Measurements from ENCODE around the gene C3orf52.

The C3orf52 gene

GRCh38 chr3:112136959-112137693 lies 50.9 kb downstream of the C3orf52 start:
- Histone ChIP-seq H4K8ac (ENCODE audit: low read depth, low read length) (no peak overlapping the region), H2BK15ac (replicated peaks; ENCODE audit: low read depth) (peak overlapping the region; percentile 3), H3K23ac (ENCODE audit: low read length) (no peak overlapping the region), H3K4me2 (ENCODE audit: low read length) (no peak overlapping the region), H3K4ac (ENCODE audit: low read depth, low read length) (no peak overlapping the region), H3K27me3 (ENCODE audit: insufficient read depth, low read length, poor library complexity) (no peaks in the 10 kb centered on the region), H4K5ac (ENCODE audit: low read length) (no peak overlapping the region), H3K4me1 (ENCODE audit: control insufficient read depth, low read depth, low read length) (peaks cover 2% of the 10 kb centered on the region), H3K79me2 (ENCODE audit: control insufficient read depth, insufficient read depth, low read length) (no peaks in the 10 kb centered on the region), H3K27ac (ENCODE audit: low read depth, low read length) (no peak overlapping the region), H2BK120ac (ENCODE audit: low read depth, low read length) (no peak overlapping the region), H3K56ac (ENCODE audit: low read length) (no peak overlapping the region), H3K9ac (ENCODE audit: low read length) (no peak overlapping the region), H2BK5ac (ENCODE audit: low read length) (no peak overlapping the region), H3K18ac (ENCODE audit: low read length) (no peak overlapping the region), H2AK5ac (ENCODE audit: low read length) (no peak overlapping the region), H3K79me1 (ENCODE audit: low read length) (no peaks in the 10 kb centered on the region), H3K4me3 (ENCODE audit: low read length) (no peak overlapping the region), H3K36me3 (ENCODE audit: control insufficient read depth, insufficient read depth, low read length) (no peaks in the 10 kb centered on the region)
- peak; percentile 87 for DNase-seq
- no CpG with 5 or more reads among the region's 5 CpGs for WGBS (ENCODE audit: extremely low coverage, insufficient coverage, low lambda C conversion rate)

DNA sequence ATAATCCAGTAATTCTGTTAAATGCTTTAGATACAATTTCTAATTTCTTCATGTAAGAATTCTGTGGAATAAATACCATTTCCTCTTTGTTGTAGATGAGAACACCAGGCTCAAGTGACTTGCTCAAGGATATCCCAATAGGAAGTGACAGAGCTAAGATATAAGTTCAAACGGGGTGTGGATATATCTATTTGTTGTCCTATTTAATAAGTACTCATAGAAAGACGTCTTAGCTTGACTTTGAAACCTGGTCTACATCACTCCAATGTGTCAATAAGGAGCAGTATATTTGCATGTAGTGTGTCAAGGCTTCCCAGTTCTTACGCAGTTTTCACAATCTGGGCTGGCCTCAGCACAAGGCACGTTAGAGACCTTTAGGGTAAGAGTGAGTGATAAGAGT lies 51.6 kb downstream of the C3orf52 start:
- no peak overlapping the region for H4K8ac ChIP-seq (ENCODE audit: low read depth, low read length)
- no peak overlapping the region for H3K4me3 ChIP-seq (ENCODE audit: low read length)
- no peak overlapping the region for H3K18ac ChIP-seq (ENCODE audit: low read length)
- H3K27me3 ChIP-seq (ENCODE audit: insufficient read depth, low read length, poor library complexity), result no peaks in the 10 kb centered on the region
- H3K27ac ChIP-seq (ENCODE audit: low read depth, low read length), result no peak overlapping the region
- H3K4me1 ChIP-seq (ENCODE audit: control insufficient read depth, low read depth, low read length), result peaks cover 2% of the 10 kb centered on the region
- no peak overlapping the region for H2BK120ac ChIP-seq (ENCODE audit: low read depth, low read length)
- H3K36me3 ChIP-seq (ENCODE audit: control insufficient read depth, insufficient read depth, low read length), result no peaks in the 10 kb centered on the region
- no peak overlapping the region for H2BK15ac ChIP-seq (replicated peaks; ENCODE audit: low read depth)
- no peak overlapping the region for H3K23ac ChIP-seq (ENCODE audit: low read length)
- no peak overlapping the region for H2AK5ac ChIP-seq (ENCODE audit: low read length)
- no peak overlapping the region for H3K9ac ChIP-seq (ENCODE audit: low read length)
- H3K79me2 ChIP-seq (ENCODE audit: control insufficient read depth, insufficient read depth, low read length), result no peaks in the 10 kb centered on the region
- no peak for DNase-seq
- H3K56ac ChIP-seq (ENCODE audit: low read length), result no peak overlapping the region
- H3K4ac ChIP-seq (ENCODE audit: low read depth, low read length), result no peak overlapping the region
- H2BK5ac ChIP-seq (ENCODE audit: low read length), result no peak overlapping the region
- H3K79me1 ChIP-seq (ENCODE audit: low read length), result no peaks in the 10 kb centered on the region
- no peak overlapping the region for H3K4me2 ChIP-seq (ENCODE audit: low read length)
- WGBS (ENCODE audit: extremely low coverage, insufficient coverage, low lambda C conversion rate), result no CpG with 5 or more reads among the region's 4 CpGs
- H4K5ac ChIP-seq (ENCODE audit: low read length), result no peak overlapping the region

GRCh38 chr3:112138219-112138969 lies 52.2 kb downstream of the C3orf52 start:
- H2BK15ac ChIP-seq (replicated peaks; ENCODE audit: low read depth), result no peak overlapping the region
- H3K27me3 ChIP-seq (ENCODE audit: insufficient read depth, low read length, poor library complexity), result no peaks in the 10 kb centered on the region
- H3K4me1 ChIP-seq (ENCODE audit: control insufficient read depth, low read depth, low read length), result peaks cover 2% of the 10 kb centered on the region
- H3K4me2 ChIP-seq (ENCODE audit: low read length), result no peak overlapping the region
- no peak overlapping the region for H4K5ac ChIP-seq (ENCODE audit: low read length)
- H2AK5ac ChIP-seq (ENCODE audit: low read length), result no peak overlapping the region
- no peaks in the 10 kb centered on the region for H3K36me3 ChIP-seq (ENCODE audit: control insufficient read depth, insufficient read depth, low read length)
- H3K79me1 ChIP-seq (ENCODE audit: low read length), result no peaks in the 10 kb centered on the region
- H2BK5ac ChIP-seq (ENCODE audit: low read length), result no peak overlapping the region
- H3K23ac ChIP-seq (ENCODE audit: low read length), result no peak overlapping the region
- H3K56ac ChIP-seq (ENCODE audit: low read length), result no peak overlapping the region
- H3K79me2 ChIP-seq (ENCODE audit: control insufficient read depth, insufficient read depth, low read length), result no peaks in the 10 kb centered on the region
- no peak overlapping the region for H4K8ac ChIP-seq (ENCODE audit: low read depth, low read length)
- peak; percentile 13 for DNase-seq
- WGBS (ENCODE audit: extremely low coverage, insufficient coverage, low lambda C conversion rate), result no CpG with 5 or more reads among the region's 1 CpG
- no peak overlapping the region for H3K4me3 ChIP-seq (ENCODE audit: low read length)
- no peak overlapping the region for H2BK120ac ChIP-seq (ENCODE audit: low read depth, low read length)
- H3K18ac ChIP-seq (ENCODE audit: low read length), result no peak overlapping the region
- H3K27ac ChIP-seq (ENCODE audit: low read depth, low read length), result no peak overlapping the region
- H3K9ac ChIP-seq (ENCODE audit: low read length), result no peak overlapping the region
- H3K4ac ChIP-seq (ENCODE audit: low read depth, low read length), result no peak overlapping the region

GRCh38 chr3:112140584-112140983 lies 54.4 kb downstream of the C3orf52 start:
- Histone ChIP-seq H3K27me3 (ENCODE audit: insufficient read depth, low read length, poor library complexity) (no peaks in the 10 kb centered on the region), H3K27ac (ENCODE audit: low read depth, low read length) (no peak overlapping the region), H3K4me1 (ENCODE audit: control insufficient read depth, low read depth, low read length) (no peaks in the 10 kb centered on the region), H3K4me3 (ENCODE audit: low read length) (no peak overlapping the region), H3K4ac (ENCODE audit: low read depth, low read length) (no peak overlapping the region), H3K79me1 (ENCODE audit: low read length) (no peaks in the 10 kb centered on the region), H3K56ac (ENCODE audit: low read length) (no peak overlapping the region), H3K18ac (ENCODE audit: low read length) (no peak overlapping the region), H2AK5ac (ENCODE audit: low read length) (no peak overlapping the region), H3K9ac (ENCODE audit: low read length) (no peak overlapping the region), H3K23ac (ENCODE audit: low read length) (no peak overlapping the region), H3K79me2 (ENCODE audit: control insufficient read depth, insufficient read depth, low read length) (no peaks in the 10 kb centered on the region), H4K5ac (ENCODE audit: low read length) (no peak overlapping the region), H2BK120ac (ENCODE audit: low read depth, low read length) (no peak overlapping the region), H2BK15ac (replicated peaks; ENCODE audit: low read depth) (no peak overlapping the region), H4K8ac (ENCODE audit: low read depth, low read length) (no peak overlapping the region), H3K36me3 (ENCODE audit: control insufficient read depth, insufficient read depth, low read length) (no peaks in the 10 kb centered on the region), H3K4me2 (ENCODE audit: low read length) (no peak overlapping the region), H2BK5ac (ENCODE audit: low read length) (no peak overlapping the region)
- no CpG with 5 or more reads among the region's 1 CpG for WGBS (ENCODE audit: extremely low coverage, insufficient coverage, low lambda C conversion rate)
- no peak for DNase-seq

GRCh38 chr3:112141293-112141692 lies 55.1 kb downstream of the C3orf52 start:
- no peak overlapping the region for H3K4me2 ChIP-seq (ENCODE audit: low read length)
- H2BK5ac ChIP-seq (ENCODE audit: low read length), result no peak overlapping the region
- no peak overlapping the region for H3K23ac ChIP-seq (ENCODE audit: low read length)
- no peak overlapping the region for H3K9ac ChIP-seq (ENCODE audit: low read length)
- no peak overlapping the region for H3K18ac ChIP-seq (ENCODE audit: low read length)
- H3K4me3 ChIP-seq (ENCODE audit: low read length), result no peak overlapping the region
- H3K79me1 ChIP-seq (ENCODE audit: low read length), result no peaks in the 10 kb centered on the region
- no peak overlapping the region for H3K56ac ChIP-seq (ENCODE audit: low read length)
- no peak overlapping the region for H4K8ac ChIP-seq (ENCODE audit: low read depth, low read length)
- WGBS (ENCODE audit: extremely low coverage, insufficient coverage, low lambda C conversion rate), result no CpG with 5 or more reads among the region's 2 CpGs
- H3K79me2 ChIP-seq (ENCODE audit: control insufficient read depth, insufficient read depth, low read length), result no peaks in the 10 kb centered on the region
- H4K5ac ChIP-seq (ENCODE audit: low read length), result no peak overlapping the region
- H3K27ac ChIP-seq (ENCODE audit: low read depth, low read length), result no peak overlapping the region
- no peak for DNase-seq
- H2BK120ac ChIP-seq (ENCODE audit: low read depth, low read length), result no peak overlapping the region
- no peak overlapping the region for H2BK15ac ChIP-seq (replicated peaks; ENCODE audit: low read depth)
- H3K27me3 ChIP-seq (ENCODE audit: insufficient read depth, low read length, poor library complexity), result no peaks in the 10 kb centered on the region
- H3K36me3 ChIP-seq (ENCODE audit: control insufficient read depth, insufficient read depth, low read length), result no peaks in the 10 kb centered on the region
- H2AK5ac ChIP-seq (ENCODE audit: low read length), result no peak overlapping the region
- no peaks in the 10 kb centered on the region for H3K4me1 ChIP-seq (ENCODE audit: control insufficient read depth, low read depth, low read length)
- no peak overlapping the region for H3K4ac ChIP-seq (ENCODE audit: low read depth, low read length)

Measured in mesendoderm (in vitro differentiated cells).